K562 (cell line): Measurements from ENCODE around the gene KLHL22. TPM values are rescaled to one million over a fixed set of nuclear protein-coding genes. Genes with fewer than 3 reads are reported as not detected.

Source experiments
- ATAC-seq: fragments of 200-7000 bp; cut with Tn5 transposase; 3 replicates; pipeline ENCODE4 v1.9.1; 2020; ENCODE audit warnings: moderate library complexity
- BruUV-seq: library from RNA; stranded (reverse); fragments of 400-500 nt; replicated peaks from 2 replicates; lab custom pipeline; 2021; lab: Mats Ljungman, UMichigan
- CTCF ChIA-PET: fragments of 300-600 bp; formaldehyde crosslinking; extraction: SDS; loops from one replicate; lab custom pipeline; 2021; ENCODE audit warnings: low intra/inter-chr PET ratio; lab: Yijun Ruan, JAX
- POLR2A ChIA-PET: fragments of 300-600, 350-650 bp; sonication (Branson Sonifier 250); formaldehyde crosslinking; extraction: SDS; loops from one replicate; lab custom pipeline; 2021; ENCODE audit warnings: antibody characterized with exemption, inconsistent platforms; lab: Yijun Ruan, JAX
- DNase-seq, 4 experiments: peaks; one replicate each; pipeline versions ENCODE4 v3.0.0 to v3.0.0-alpha.2; 2011 to 2018; ENCODE audit warnings: low spot score in 3 of 4, mixed read lengths in 3 of 4; ENCODE audit errors: extremely low read depth in 1 of 4
- FAIRE-seq: peaks from 2 replicates; lab custom pipeline; 2011; peaks lifted over from hg19 to GRCh38; lab: Jason Lieb, UNC
- H2AFZ ChIP-seq: 2 replicates; pipeline ENCODE4 v1.6.0; 2011; ENCODE audit warnings: low read depth, low read length, control low read depth, inconsistent platforms
- H3K27ac ChIP-seq: fragments of 200-600 bp; 3 replicates; pipeline ENCODE4 v1.8.0; 2011; ENCODE audit warnings: low read depth, mild to moderate bottlenecking, control low read depth, inconsistent platforms, low read length, moderate library complexity, mixed read lengths; ENCODE audit errors: extremely low read depth
- H3K27me3 ChIP-seq, 2 experiments: fragments of 300-600 bp in 1 of 2; 2 replicates in 1 of 2; 3 replicates in 1 of 2; pipeline versions ENCODE4 v1.6.0 to v1.8.0; 2011; ENCODE audit warnings: inconsistent platforms in 2 of 2, low read length in 2 of 2, mild to moderate bottlenecking in 1 of 2, mixed read lengths in 1 of 2, moderate library complexity in 1 of 2; ENCODE audit not compliant: control insufficient read depth in 2 of 2, insufficient read depth in 2 of 2
- H3K36me3 ChIP-seq: fragments of 300-600 bp; 3 replicates; pipeline ENCODE4 v1.8.0; 2011; ENCODE audit warnings: mild to moderate bottlenecking, low read length, inconsistent platforms; ENCODE audit not compliant: control insufficient read depth, insufficient read depth
- H3K4me1 ChIP-seq, 2 experiments: fragments of 200-600 bp in 1 of 2; replicated peaks in 1 of 2; 2 replicates in 1 of 2; 3 replicates in 1 of 2; pipeline versions ENCODE4 v1.5.1 to v1.8.0; 2011; ENCODE audit warnings: inconsistent platforms in 2 of 2, low read length in 2 of 2, mild to moderate bottlenecking in 1 of 2, mixed read lengths in 1 of 2, moderate library complexity in 1 of 2; ENCODE audit not compliant: control insufficient read depth in 2 of 2, insufficient read depth in 2 of 2
- H3K4me2 ChIP-seq: 2 replicates; pipeline ENCODE4 v1.6.1; 2011; ENCODE audit warnings: low read length, control low read depth, inconsistent platforms, mixed read lengths; ENCODE audit not compliant: insufficient read depth
- H3K4me3 ChIP-seq: fragments of 200-600 bp; sonication (generic), shearing (Covaris generic); 2 replicates; pipeline ENCODE4 v1.5.1; 2016; ENCODE audit warnings: control low read depth, inconsistent platforms
- H3K79me2 ChIP-seq: fragments of 200-600 bp; 3 replicates; pipeline ENCODE4 v1.8.0; 2011; ENCODE audit warnings: low read length, inconsistent platforms; ENCODE audit not compliant: control insufficient read depth, insufficient read depth
- H3K9ac ChIP-seq, 2 experiments: 2 replicates each; pipeline versions ENCODE4 v1.6.0 to v1.6.1; 2011; ENCODE audit warnings: low read depth in 2 of 2, low read length in 2 of 2, control low read depth in 1 of 2, inconsistent platforms in 1 of 2, mild to moderate bottlenecking in 1 of 2, mixed read lengths in 1 of 2; ENCODE audit not compliant: insufficient read depth in 1 of 2
- H3K9me1 ChIP-seq: one replicate; pipeline ENCODE4 v1.6.0; 2011; ENCODE audit warnings: inconsistent platforms, mild to moderate bottlenecking, low read length, moderate library complexity; ENCODE audit not compliant: control insufficient read depth, insufficient read depth
- H3K9me3 ChIP-seq: replicated peaks from 2 replicates; pipeline ENCODE4 v1.5.1; 2011; ENCODE audit warnings: low read depth, low read length, inconsistent platforms; ENCODE audit not compliant: control insufficient read depth, insufficient read depth
- H4K20me1 ChIP-seq: replicated peaks from 2 replicates; pipeline ENCODE4 v1.6.1; 2011; ENCODE audit warnings: low read length, inconsistent platforms, mixed read lengths; ENCODE audit not compliant: control insufficient read depth, insufficient read depth
- CC2D1A ChIP-seq: fragments of 450-650 bp; IDR thresholded peaks from 2 replicates; pipeline ENCODE4 v1.6.1; 2017; ENCODE audit warnings: mild to moderate bottlenecking
- FOXM1 ChIP-seq, 2 experiments: fragments of 450-650 bp in 1 of 2; sonication (generic) in 1 of 2; formaldehyde crosslinking in 1 of 2; IDR thresholded peaks; 2 replicates each; pipeline versions ENCODE4 v1.6.1 to v1.9.0; 2017 to 2022; ENCODE audit warnings: low read depth in 2 of 2, mild to moderate bottlenecking in 2 of 2, missing genetic modification reagents in 1 of 2, moderate library complexity in 1 of 2
- FUS ChIP-seq: fragments of 200-400 bp; formaldehyde crosslinking; optimal IDR thresholded peaks from 2 replicates; pipeline ENCODE3; 2017; ENCODE audit warnings: low read depth, low read length
- GABPB2 ChIP-seq: fragments of 250-450 bp; sonication (Bioruptor Pico); conservative IDR thresholded peaks from 2 replicates; pipeline ENCODE4 v1.5.1; 2021; ENCODE audit warnings: mild to moderate bottlenecking
- GTF2A2 ChIP-seq: IDR thresholded peaks from 2 replicates; pipeline ENCODE4 v1.6.1; 2016; ENCODE audit warnings: mild to moderate bottlenecking, missing genetic modification characterization, missing compliant biosample characterization
- POLR2H ChIP-seq: IDR thresholded peaks from 2 replicates; pipeline ENCODE4 v1.6.1; 2016; ENCODE audit warnings: missing genetic modification characterization, low read depth, mild to moderate bottlenecking, control low read depth, missing compliant biosample characterization, moderate library complexity
- SMARCB1 ChIP-seq: IDR thresholded peaks from 2 replicates; pipeline ENCODE4 v1.6.1; 2011; ENCODE audit warnings: improper control_type of control experiment, low read depth; ENCODE audit not compliant: insufficient read length
- SRSF9 ChIP-seq: fragments of 200-400 bp; formaldehyde crosslinking; IDR thresholded peaks from 2 replicates; pipeline ENCODE4 v1.6.1; 2017; ENCODE audit warnings: low read depth, low read length, borderline replicate concordance
- TCF7L2 ChIP-seq: fragments of 150-350 bp; IDR thresholded peaks from 2 replicates; pipeline ENCODE4 v1.6.1; 2016; ENCODE audit warnings: low read depth, mild to moderate bottlenecking, low read length, moderate library complexity
- USF1 ChIP-seq: sonication (generic); formaldehyde crosslinking; IDR thresholded peaks from 2 replicates; pipeline ENCODE4 v1.9.0; 2022; ENCODE audit warnings: mild to moderate bottlenecking, missing genetic modification reagents
- WGBS: fragments of 100-300 bp; shearing (Covaris generic); methylation state at CpG from one replicate; pipeline ENCODE4 v1.1.6; 2016; ENCODE audit warnings: low coverage, mixed read lengths; ENCODE audit not compliant: insufficient coverage; ENCODE audit errors: missing lambda C conversion rate; 5-methylcytosine and 5-hydroxymethylcytosine counted together
- in situ Hi-C: fragments of 300-500 bp; cut with MboI; formaldehyde crosslinking; loops from 4 replicates; pipeline ENCODE4 v1.15.0; 2018; ENCODE audit warnings: inconsistent platforms, mixed read lengths
- intact Hi-C: fragments of 100-400 bp; cut with micrococcal nuclease; formaldehyde crosslinking; loops from 2 replicates; pipeline ENCODE4 v1.14.2; 2022
- polyA plus RNA-seq, 8 experiments: library from polyadenylated mRNA; depleted of rRNA in 4 of 8; stranded (reverse) in 5 of 8; unstranded in 3 of 8; fragments of >200 nt; fragmentation: Nextera tagmentation in 2 of 8; fragmentation: Illumina TruSeq in 1 of 8; extraction: Ambion mirVana in 2 of 8; extraction: Trizol in 1 of 8; gene quantifications; 2 replicates each; pipeline versions ENCODE4 v1.2.1 to v1.2.3, GENCODE V29; 2011 to 2014; ENCODE audit warnings: inconsistent platforms in 1 of 8, missing spikeins in 1 of 8
- total RNA-seq, 7 experiments: library from RNA; depleted of rRNA in 6 of 7; stranded (reverse); fragments of >200 nt in 6 of 7; fragmentation: Illumina TruSeq in 2 of 7; extraction: Trizol in 2 of 7; gene quantifications; 2 replicates each; pipeline versions ENCODE4 v1.2.1 to v1.2.3, GENCODE V29; 2011 to 2021; ENCODE audit warnings: low replicate concordance in 1 of 7
- TF ChIP-seq, protein P1 (sequence below): sonication (generic); formaldehyde crosslinking; IDR thresholded peaks from 2 replicates; pipeline ENCODE4 v1.8.0; 2023; ENCODE audit warnings: mild to moderate bottlenecking, missing genetic modification reagents
- TF ChIP-seq, protein P2 (sequence below): fragments of 450-650 bp; IDR thresholded peaks from 2 replicates; pipeline ENCODE4 v1.6.1; 2018; ENCODE audit not compliant: partially characterized antibody
- TF ChIP-seq, protein P3 (sequence below): fragments of 450-650 bp; IDR thresholded peaks from 2 replicates; pipeline ENCODE4 v1.6.1; 2016; ENCODE audit warnings: missing biosample characterization, missing genetic modification characterization

The KLHL22 gene
- total and polyA plus RNA-seq, 9 of the 15 experiments (the other 6 are each of a cell fraction or from before 2014, with no cell fraction given), result 1.3 to 25.6 (median 15.2) TPM

DNA sequence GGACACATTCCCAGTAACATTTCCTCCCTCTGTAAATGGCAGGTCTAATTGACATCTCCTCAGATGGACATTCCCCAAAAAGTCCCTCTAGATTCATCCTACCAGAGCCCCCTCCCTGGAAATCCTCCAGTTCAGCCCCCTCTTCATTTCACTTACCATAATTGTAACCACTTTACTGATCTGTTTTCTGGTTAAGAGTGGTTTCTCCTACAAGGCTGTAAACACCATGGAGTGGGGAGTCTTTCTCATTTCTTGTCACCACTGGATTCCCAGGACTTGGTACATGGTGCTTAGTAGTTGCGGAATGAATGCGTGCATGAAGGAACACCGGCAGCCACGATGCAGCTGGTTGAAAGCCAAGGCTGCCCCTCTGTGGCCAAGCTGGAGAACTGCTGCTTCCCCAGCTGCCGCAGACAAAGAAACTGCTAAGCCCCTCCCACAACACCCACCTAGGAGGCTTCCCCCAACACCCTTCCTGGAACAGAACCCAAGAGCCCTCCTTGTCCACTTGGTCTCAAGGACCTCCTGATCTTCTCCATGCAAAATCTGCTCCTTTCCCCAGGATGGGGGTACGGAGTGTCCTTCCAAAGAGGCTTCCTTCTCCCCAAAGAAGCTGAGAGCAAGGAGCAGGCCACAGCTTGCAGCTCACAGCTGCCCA, 39.4 kb downstream of the KLHL22 start:
- peaks cover 6 to 7% of the 10 kb centered on the region in 2 experiments; a peak in 4 of 5 replicates for H3K27me3 ChIP-seq
- H3K9me3 ChIP-seq, result no peaks in the 10 kb centered on the region
- no peak overlapping the region for H3K4me2 ChIP-seq
- H3K27ac ChIP-seq, result no peak overlapping the region
- 7% methylated on average over 6 of the region's 6 CpGs for WGBS
- CTCF ChIA-PET, result interaction anchor here (0.6 to 6.9 kb wide), 16 partner anchors 16 to 302 kb away, joined by 3 to 195 read pairs (median 4); partner anchors contain the start of gene KLHL22
- H3K9me1 ChIP-seq, result no peaks in the 10 kb centered on the region
- H2AFZ ChIP-seq, result peak overlapping the region; percentile 30; the same call in 1 of the 2 replicates
- no peak overlapping the region for H3K4me3 ChIP-seq
- FAIRE-seq (peak; percentile 94), ATAC-seq (peak; percentile 97), DNase-seq (peak; percentile 98 to 100 (median 99))
- intact Hi-C loops, result loop anchor here (1.0 to 5.0 kb wide), 3 partner anchors 38 to 299 kb away; no protein-coding TSS in a partner anchor
- no peaks in the 10 kb centered on the region for H3K36me3 ChIP-seq
- no peak overlapping the region; a peak in 1 of 4 replicates for H3K9ac ChIP-seq
- H3K4me1 ChIP-seq, result no peaks in the 10 kb centered on the region; a peak in 1 of 5 replicates
- POLR2A ChIA-PET, result interaction anchor here (0.6 to 6.8 kb wide), 28 partner anchors 8 to 1679 kb away, joined by 3 to 46 read pairs (median 5); partner anchors contain the start of gene MED15
- H3K79me2 ChIP-seq, result no peaks in the 10 kb centered on the region
- in situ Hi-C loops, result loop anchor here (5.0 kb wide), 2 partner anchors 34 to 299 kb away; no protein-coding TSS in a partner anchor
- no TSS peak for BruUV-seq
- H4K20me1 ChIP-seq, result peaks cover 16% of the 10 kb centered on the region
- no peak for TF ChIP-seq USF1 (CRISPR knock-in tag)
- TF ChIP-seq, protein P1, sequence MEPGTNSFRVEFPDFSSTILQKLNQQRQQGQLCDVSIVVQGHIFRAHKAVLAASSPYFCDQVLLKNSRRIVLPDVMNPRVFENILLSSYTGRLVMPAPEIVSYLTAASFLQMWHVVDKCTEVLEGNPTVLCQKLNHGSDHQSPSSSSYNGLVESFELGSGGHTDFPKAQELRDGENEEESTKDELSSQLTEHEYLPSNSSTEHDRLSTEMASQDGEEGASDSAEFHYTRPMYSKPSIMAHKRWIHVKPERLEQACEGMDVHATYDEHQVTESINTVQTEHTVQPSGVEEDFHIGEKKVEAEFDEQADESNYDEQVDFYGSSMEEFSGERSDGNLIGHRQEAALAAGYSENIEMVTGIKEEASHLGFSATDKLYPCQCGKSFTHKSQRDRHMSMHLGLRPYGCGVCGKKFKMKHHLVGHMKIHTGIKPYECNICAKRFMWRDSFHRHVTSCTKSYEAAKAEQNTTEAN (CRISPR knock-in tag), result peak; percentile 94
- no peak for TF ChIP-seq SMARCB1
- TF ChIP-seq GABPB2 (CRISPR knock-in tag), result no peak
- peak; percentile 97 for TF ChIP-seq CC2D1A
- TF ChIP-seq TCF7L2, result no peak
- TF ChIP-seq POLR2H (tag), result no peak
- TF ChIP-seq GTF2A2 (tag), result no peak
- TF ChIP-seq, protein P2, sequence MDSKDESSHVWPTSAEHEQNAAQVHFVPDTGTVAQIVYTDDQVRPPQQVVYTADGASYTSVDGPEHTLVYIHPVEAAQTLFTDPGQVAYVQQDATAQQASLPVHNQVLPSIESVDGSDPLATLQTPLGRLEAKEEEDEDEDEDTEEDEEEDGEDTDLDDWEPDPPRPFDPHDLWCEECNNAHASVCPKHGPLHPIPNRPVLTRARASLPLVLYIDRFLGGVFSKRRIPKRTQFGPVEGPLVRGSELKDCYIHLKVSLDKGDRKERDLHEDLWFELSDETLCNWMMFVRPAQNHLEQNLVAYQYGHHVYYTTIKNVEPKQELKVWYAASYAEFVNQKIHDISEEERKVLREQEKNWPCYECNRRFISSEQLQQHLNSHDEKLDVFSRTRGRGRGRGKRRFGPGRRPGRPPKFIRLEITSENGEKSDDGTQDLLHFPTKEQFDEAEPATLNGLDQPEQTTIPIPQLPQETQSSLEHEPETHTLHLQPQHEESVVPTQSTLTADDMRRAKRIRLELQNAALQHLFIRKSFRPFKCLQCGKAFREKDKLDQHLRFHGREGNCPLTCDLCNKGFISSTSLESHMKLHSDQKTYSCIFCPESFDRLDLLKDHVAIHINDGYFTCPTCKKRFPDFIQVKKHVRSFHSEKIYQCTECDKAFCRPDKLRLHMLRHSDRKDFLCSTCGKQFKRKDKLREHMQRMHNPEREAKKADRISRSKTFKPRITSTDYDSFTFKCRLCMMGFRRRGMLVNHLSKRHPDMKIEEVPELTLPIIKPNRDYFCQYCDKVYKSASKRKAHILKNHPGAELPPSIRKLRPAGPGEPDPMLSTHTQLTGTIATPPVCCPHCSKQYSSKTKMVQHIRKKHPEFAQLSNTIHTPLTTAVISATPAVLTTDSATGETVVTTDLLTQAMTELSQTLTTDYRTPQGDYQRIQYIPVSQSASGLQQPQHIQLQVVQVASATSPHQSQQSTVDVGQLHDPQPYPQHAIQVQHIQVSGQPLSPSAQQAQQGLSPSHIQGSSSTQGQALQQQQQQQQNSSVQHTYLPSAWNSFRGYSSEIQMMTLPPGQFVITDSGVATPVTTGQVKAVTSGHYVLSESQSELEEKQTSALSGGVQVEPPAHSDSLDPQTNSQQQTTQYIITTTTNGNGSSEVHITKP, result no peak
- TF ChIP-seq, protein P3, sequence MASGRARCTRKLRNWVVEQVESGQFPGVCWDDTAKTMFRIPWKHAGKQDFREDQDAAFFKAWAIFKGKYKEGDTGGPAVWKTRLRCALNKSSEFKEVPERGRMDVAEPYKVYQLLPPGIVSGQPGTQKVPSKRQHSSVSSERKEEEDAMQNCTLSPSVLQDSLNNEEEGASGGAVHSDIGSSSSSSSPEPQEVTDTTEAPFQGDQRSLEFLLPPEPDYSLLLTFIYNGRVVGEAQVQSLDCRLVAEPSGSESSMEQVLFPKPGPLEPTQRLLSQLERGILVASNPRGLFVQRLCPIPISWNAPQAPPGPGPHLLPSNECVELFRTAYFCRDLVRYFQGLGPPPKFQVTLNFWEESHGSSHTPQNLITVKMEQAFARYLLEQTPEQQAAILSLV (tag), result no peak; the same call in 1 of the 2 replicates
- TF ChIP-seq FOXM1 (IDR thresholded peaks at IDR 0.05; ENCODE audit: low read depth), result no peak
- 0 out of 2 replicates have a peak, but pooled peaks have one; percentile 71 for TF ChIP-seq FOXM1 (CRISPR knock-in tag; IDR thresholded peaks at IDR 0.05; ENCODE audit: low read depth)
- no peak for TF ChIP-seq SRSF9
- TF ChIP-seq FUS, result no peak
